Gastrocnemius medialis (tissue), 4 donors: ENCODE results near the gene CAVIN1.

Source experiments
- POLR2A ChIP-seq, 2 donors: fragments of 450-650 bp; IDR thresholded peaks; one replicate each; pipeline ENCODE4 v1.6.1; 2017; ENCODE audit warnings: antibody characterized with exemption in 2 of 2, mild to moderate bottlenecking in 2 of 2, moderate library complexity in 2 of 2
- TF ChIP-seq, protein P1 (sequence below), 5 experiments: fragments of 450-650 bp in 3 of 5; fragments of 200-600 bp in 2 of 5; sonication (generic) in 2 of 5; IDR thresholded peaks in 4 of 5; conservative IDR thresholded peaks in 1 of 5; 1 replicate in 4 of 5; 2 replicates in 1 of 5; pipeline ENCODE4 v1.5.1; 2016 to 2019; ENCODE audit warnings: antibody characterized with exemption in 5 of 5, mild to moderate bottlenecking in 3 of 5, moderate library complexity in 3 of 5

DNA sequence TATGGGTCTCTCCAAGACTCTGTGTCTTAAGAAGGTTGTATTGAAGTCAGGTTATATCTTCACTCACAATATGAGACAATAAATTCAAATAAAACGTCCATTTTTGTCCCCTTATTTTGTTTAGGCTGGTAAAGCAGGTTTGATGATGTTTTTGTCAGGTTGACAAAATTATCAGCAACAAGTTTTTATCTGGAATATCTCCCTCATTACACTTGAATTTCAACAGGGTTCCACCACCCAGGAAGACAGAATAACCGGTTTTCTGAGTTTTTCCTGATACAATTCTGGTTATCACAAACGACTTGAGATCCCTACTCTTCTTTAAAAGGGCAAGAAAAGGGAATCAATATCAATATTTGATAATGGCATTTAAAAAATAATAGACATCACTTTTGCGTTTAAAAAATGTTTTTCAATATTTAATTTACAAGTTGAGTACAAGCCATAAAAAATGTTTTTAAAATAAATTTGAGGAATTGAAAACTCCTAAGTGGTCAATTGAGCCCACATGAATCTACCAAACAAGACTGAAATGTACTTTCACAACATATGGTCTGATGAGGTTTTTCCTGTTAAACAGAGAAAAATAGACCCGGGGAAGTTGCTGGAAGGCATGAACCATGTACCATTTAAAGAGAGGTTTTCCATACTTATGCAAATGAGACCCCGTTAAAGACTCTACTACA is 34.2 kb upstream of the CAVIN1 start:
- TF ChIP-seq, protein P1, sequence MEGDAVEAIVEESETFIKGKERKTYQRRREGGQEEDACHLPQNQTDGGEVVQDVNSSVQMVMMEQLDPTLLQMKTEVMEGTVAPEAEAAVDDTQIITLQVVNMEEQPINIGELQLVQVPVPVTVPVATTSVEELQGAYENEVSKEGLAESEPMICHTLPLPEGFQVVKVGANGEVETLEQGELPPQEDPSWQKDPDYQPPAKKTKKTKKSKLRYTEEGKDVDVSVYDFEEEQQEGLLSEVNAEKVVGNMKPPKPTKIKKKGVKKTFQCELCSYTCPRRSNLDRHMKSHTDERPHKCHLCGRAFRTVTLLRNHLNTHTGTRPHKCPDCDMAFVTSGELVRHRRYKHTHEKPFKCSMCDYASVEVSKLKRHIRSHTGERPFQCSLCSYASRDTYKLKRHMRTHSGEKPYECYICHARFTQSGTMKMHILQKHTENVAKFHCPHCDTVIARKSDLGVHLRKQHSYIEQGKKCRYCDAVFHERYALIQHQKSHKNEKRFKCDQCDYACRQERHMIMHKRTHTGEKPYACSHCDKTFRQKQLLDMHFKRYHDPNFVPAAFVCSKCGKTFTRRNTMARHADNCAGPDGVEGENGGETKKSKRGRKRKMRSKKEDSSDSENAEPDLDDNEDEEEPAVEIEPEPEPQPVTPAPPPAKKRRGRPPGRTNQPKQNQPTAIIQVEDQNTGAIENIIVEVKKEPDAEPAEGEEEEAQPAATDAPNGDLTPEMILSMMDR (IDR thresholded peaks at IDR 0.05 in 4 of 5, conservative IDR thresholded peaks at IDR 0.05 in 1 of 5), result no peak
- TF ChIP-seq POLR2A (IDR thresholded peaks at IDR 0.05), result no peak
